SJSA1 (cell line): Measurements from ENCODE around the gene DNM3. TPM values are rescaled to one million over a fixed set of nuclear protein-coding genes. Genes with fewer than 3 reads are reported as not detected.
A peak's percentile ranks its signal among the peaks of the same experiment; 100 is the strongest.

Experiments
- DNase-seq, 2 experiments: peaks; one replicate each; pipeline ENCODE4 v3.0.0-alpha.2; 2015 to 2020; ENCODE audit warnings: low spot score in 2 of 2, low read depth in 1 of 2
- H3K27ac ChIP-seq: fragments of 250-450 bp; sonication (Bioruptor Pico); 2 replicates; pipeline ENCODE4 v1.5.1; 2020; ENCODE audit warnings: mild to moderate bottlenecking, moderate library complexity
- H3K27me3 ChIP-seq: fragments of 250-450 bp; sonication (Bioruptor Pico); replicated peaks from 2 replicates; pipeline ENCODE4 v1.5.1; 2020; ENCODE audit warnings: mild to moderate bottlenecking, moderate library complexity
- H3K36me3 ChIP-seq: fragments of 250-450 bp; sonication (Bioruptor Pico); 2 replicates; pipeline ENCODE4 v1.5.1; 2020; ENCODE audit warnings: mild to moderate bottlenecking
- H3K4me1 ChIP-seq: fragments of 250-450 bp; sonication (Bioruptor Pico); replicated peaks from 2 replicates; pipeline ENCODE4 v1.6.1; 2021; ENCODE audit warnings: mild to moderate bottlenecking
- H3K4me3 ChIP-seq: fragments of 250-450 bp; sonication (Bioruptor Pico); 2 replicates; pipeline ENCODE4 v1.5.1; 2020; ENCODE audit warnings: mild to moderate bottlenecking
- H3K9me3 ChIP-seq: fragments of 250-450 bp; sonication (Bioruptor Pico); replicated peaks from 2 replicates; pipeline ENCODE4 v1.5.1; 2020; ENCODE audit warnings: mild to moderate bottlenecking
- total RNA-seq: library from RNA; depleted of rRNA; stranded (reverse); fragments of >200 nt; shearing (Covaris generic); gene quantifications from 2 replicates; pipeline ENCODE4 v1.2.3, GENCODE V29; 2014

The DNM3 gene
- total RNA-seq, 1 experiment from 2014 or later, result 1.7 TPM

DNA sequence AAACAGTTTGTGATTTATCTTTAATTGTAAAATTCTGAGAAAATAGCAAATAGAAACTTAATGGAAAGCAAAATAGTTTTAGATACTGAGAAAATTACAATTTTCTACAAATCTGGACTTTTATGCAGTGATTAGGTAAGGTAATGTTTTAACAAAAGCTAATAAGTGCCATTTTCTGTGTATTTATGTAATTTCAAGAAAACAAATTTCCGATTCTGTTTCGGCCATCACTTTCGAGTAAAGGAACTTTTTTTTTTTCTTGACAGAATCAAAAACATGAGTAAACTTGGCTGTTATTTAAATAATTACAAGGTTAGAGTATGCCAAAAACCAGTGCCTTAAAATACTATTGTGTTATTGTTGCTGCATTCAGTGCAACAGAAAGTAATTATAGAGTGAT lies 298.8 kb downstream of the DNM3 start:
- H3K9me3 ChIP-seq, result no peaks in the 10 kb centered on the region
- H3K4me1 ChIP-seq, result peaks cover 47% of the 10 kb centered on the region
- H3K27me3 ChIP-seq, result no peaks in the 10 kb centered on the region
- H3K4me3 ChIP-seq, result no peak overlapping the region
- no peak for DNase-seq
- H3K36me3 ChIP-seq, result peaks cover 41% of the 10 kb centered on the region
- peak overlapping the region; percentile 91 for H3K27ac ChIP-seq

- no peak overlapping the region for H3K4me3 ChIP-seq
- peak overlapping the region; percentile 91 for H3K27ac ChIP-seq
- peaks cover 47% of the 10 kb centered on the region for H3K4me1 ChIP-seq
- DNase-seq, result no peak
- H3K27me3 ChIP-seq, result no peaks in the 10 kb centered on the region
- H3K9me3 ChIP-seq, result no peaks in the 10 kb centered on the region
- H3K36me3 ChIP-seq, result peaks cover 41% of the 10 kb centered on the region
These were observed 299.3 kb downstream of the DNM3 start for GRCh38 chr1:172140591-172140990.

- Histone ChIP-seq H3K27me3 (no peaks in the 10 kb centered on the region), H3K36me3 (peaks cover 41% of the 10 kb centered on the region), H3K4me3 (peak overlapping the region; percentile 49), H3K9me3 (no peaks in the 10 kb centered on the region), H3K4me1 (peaks cover 52% of the 10 kb centered on the region), H3K27ac (peak overlapping the region; percentile 91)
- peak in 1 of 2 experiments; percentile 78 for DNase-seq
These were observed 300.1 kb downstream of the DNM3 start for GRCh38 chr1:172141341-172141881.

- peaks cover 41% of the 10 kb centered on the region for H3K36me3 ChIP-seq
- DNase-seq, result peak in 1 of 2 experiments; percentile 40
- H3K4me3 ChIP-seq, result peak overlapping the region; percentile 49
- no peaks in the 10 kb centered on the region for H3K9me3 ChIP-seq
- H3K27ac ChIP-seq, result peak overlapping the region; percentile 91
- peaks cover 50% of the 10 kb centered on the region for H3K4me1 ChIP-seq
- H3K27me3 ChIP-seq, result no peaks in the 10 kb centered on the region
These were observed 301.0 kb downstream of the DNM3 start for GRCh38 chr1:172142324-172142723.

DNA sequence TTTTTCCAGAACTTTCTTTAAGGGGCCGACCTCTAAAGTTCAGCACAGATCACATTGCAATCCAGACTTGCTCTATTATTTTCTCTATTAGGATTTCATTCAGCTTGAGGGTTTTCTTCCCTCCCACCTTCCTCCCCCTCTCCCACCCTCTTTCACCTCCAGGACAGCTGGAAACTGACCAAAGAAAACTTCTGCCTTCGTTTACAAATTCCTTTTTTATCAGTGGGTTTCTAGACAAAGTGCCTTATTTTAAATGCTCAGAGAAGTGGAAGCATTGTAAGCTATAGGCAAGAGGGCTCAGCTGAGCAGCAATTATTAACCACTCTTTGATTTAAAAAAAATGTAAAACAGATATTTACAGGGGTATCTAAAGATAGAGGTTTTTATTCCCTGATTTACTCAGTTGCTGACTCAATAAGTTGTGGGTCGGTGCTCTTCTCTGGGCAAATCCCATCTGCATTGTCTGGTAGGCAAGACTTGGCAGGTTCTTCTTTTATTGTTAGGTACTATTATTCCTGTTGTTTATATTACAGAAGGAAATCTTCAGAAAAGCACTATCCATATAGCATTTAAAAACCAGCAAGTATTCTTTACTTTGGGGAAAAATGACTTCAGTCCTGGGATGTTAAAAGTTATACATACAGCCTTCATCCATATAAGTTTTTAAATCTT lies 302.2 kb downstream of the DNM3 start:
- Histone ChIP-seq H3K4me1 (peaks cover 43% of the 10 kb centered on the region), H3K36me3 (peaks cover 39% of the 10 kb centered on the region), H3K9me3 (no peaks in the 10 kb centered on the region), H3K4me3 (peak overlapping the region; percentile 49), H3K27ac (peak overlapping the region; percentile 91), H3K27me3 (no peaks in the 10 kb centered on the region)
- DNase-seq, result peak; percentile 64 to 83

- Histone ChIP-seq H3K4me3 (peak overlapping the region; percentile 49), H3K9me3 (no peaks in the 10 kb centered on the region), H3K27ac (peak overlapping the region; percentile 91), H3K4me1 (peaks cover 38% of the 10 kb centered on the region), H3K36me3 (peaks cover 29% of the 10 kb centered on the region), H3K27me3 (no peaks in the 10 kb centered on the region)
- peak; percentile 95 to 96 for DNase-seq
These were observed 303.3 kb downstream of the DNM3 start for GRCh38 chr1:172144445-172145061.

- H3K9me3 ChIP-seq, result no peaks in the 10 kb centered on the region
- H3K4me3 ChIP-seq, result peak overlapping the region; percentile 49
- H3K4me1 ChIP-seq, result peaks cover 31% of the 10 kb centered on the region
- no peaks in the 10 kb centered on the region for H3K27me3 ChIP-seq
- peak; percentile 47 to 82 for DNase-seq
- H3K27ac ChIP-seq, result peak overlapping the region; percentile 91
- H3K36me3 ChIP-seq, result peaks cover 22% of the 10 kb centered on the region
These were observed 303.9 kb downstream of the DNM3 start for GRCh38 chr1:172145231-172145651.

- Histone ChIP-seq H3K4me1 (peaks cover 29% of the 10 kb centered on the region), H3K4me3 (peak overlapping the region; percentile 49), H3K27me3 (no peaks in the 10 kb centered on the region), H3K9me3 (no peaks in the 10 kb centered on the region), H3K36me3 (peaks cover 18% of the 10 kb centered on the region), H3K27ac (peak overlapping the region; percentile 91)
- DNase-seq, result no peak
These were observed 304.4 kb downstream of the DNM3 start for GRCh38 chr1:172145656-172146055.

GRCh38 chr1:172146141-172146850 lies 305.0 kb downstream of the DNM3 start:
- H3K27me3 ChIP-seq, result no peaks in the 10 kb centered on the region
- H3K4me1 ChIP-seq, result peaks cover 22% of the 10 kb centered on the region
- no peaks in the 10 kb centered on the region for H3K9me3 ChIP-seq
- no peak overlapping the region for H3K4me3 ChIP-seq
- DNase-seq, result peak in 1 of 2 experiments; percentile 22
- H3K27ac ChIP-seq, result peak overlapping the region; percentile 91
- H3K36me3 ChIP-seq, result peaks cover 11% of the 10 kb centered on the region

GRCh38 chr1:172147541-172147940 lies 306.2 kb downstream of the DNM3 start:
- H3K27me3 ChIP-seq, result no peaks in the 10 kb centered on the region
- H3K27ac ChIP-seq, result no peak overlapping the region
- H3K36me3 ChIP-seq, result no peaks in the 10 kb centered on the region
- no peak for DNase-seq
- peaks cover 22% of the 10 kb centered on the region for H3K4me1 ChIP-seq
- no peak overlapping the region for H3K4me3 ChIP-seq
- H3K9me3 ChIP-seq, result no peaks in the 10 kb centered on the region

DNA sequence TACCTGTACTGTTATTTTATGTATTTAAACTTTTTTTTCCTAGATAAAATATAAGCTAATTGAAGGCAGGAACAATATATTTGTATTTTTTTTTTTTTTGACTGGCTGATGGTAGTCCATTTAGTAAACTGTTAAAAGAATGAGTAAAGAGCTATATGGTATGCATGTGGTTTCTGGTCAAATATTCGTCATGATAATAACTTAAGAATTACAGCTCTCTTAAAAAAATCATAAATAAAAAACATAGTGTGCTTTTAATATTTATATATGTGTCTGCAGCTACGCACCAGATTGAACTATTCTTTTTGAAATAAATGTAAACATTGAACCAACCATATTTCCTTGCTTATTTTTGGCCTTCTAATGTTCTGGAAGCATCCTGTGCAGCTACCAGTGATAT lies 306.9 kb downstream of the DNM3 start:
- no peak for DNase-seq
- H3K4me3 ChIP-seq, result no peak overlapping the region

DNA sequence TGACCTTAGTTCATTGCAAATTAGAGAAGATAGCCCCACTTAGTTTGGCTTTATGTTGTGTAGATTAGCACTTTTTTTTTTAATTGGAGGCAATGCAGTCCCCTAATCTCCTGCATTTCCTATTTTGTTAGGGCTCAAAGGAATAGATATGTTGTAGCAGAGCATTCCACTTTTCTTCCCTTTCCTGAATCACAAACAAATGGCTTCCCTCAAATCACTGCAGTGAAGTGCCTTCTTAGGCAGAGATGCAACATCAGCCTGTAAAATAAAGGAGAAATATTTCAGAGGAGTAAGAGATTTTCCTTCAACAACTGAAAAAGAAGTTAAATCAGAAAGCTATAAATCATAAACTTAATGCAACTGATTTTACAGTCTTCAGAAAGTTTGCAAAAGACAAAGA lies 307.4 kb downstream of the DNM3 start:
- Histone ChIP-seq H3K27ac (no peak overlapping the region), H3K27me3 (no peaks in the 10 kb centered on the region), H3K4me1 (peaks cover 26% of the 10 kb centered on the region), H3K9me3 (no peaks in the 10 kb centered on the region), H3K36me3 (no peaks in the 10 kb centered on the region), H3K4me3 (no peak overlapping the region)
- DNase-seq, result no peak

More for the DNA sequence above, 306.9 kb downstream of the DNM3 start:
- H3K27ac ChIP-seq, result no peak overlapping the region
- H3K27me3 ChIP-seq, result no peaks in the 10 kb centered on the region
- H3K9me3 ChIP-seq, result no peaks in the 10 kb centered on the region
- H3K36me3 ChIP-seq, result no peaks in the 10 kb centered on the region
- H3K4me1 ChIP-seq, result peaks cover 22% of the 10 kb centered on the region

DNA sequence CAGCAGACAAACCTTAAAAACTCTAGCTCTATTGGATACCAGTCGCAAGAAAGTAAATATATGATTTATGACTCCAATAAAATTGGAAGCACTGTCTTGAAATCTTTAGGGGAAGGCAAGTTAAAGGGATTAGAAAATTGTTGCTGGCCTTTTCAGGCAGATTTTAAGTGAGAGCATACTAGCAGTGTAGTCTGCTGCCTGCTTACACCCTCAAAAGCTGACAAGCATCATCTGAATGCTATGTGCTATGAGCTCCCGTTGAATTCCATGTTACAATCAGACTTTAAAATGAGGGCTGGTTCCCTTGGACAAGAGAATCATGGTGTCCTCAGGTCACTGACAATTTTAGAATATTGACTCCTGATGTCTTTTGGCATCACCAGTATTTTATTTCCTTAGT lies 308.0 kb downstream of the DNM3 start:
- no peak for DNase-seq
- Histone ChIP-seq H3K27ac (no peak overlapping the region), H3K4me1 (peaks cover 32% of the 10 kb centered on the region), H3K27me3 (no peaks in the 10 kb centered on the region), H3K36me3 (no peaks in the 10 kb centered on the region), H3K9me3 (no peaks in the 10 kb centered on the region), H3K4me3 (no peak overlapping the region)

DNA sequence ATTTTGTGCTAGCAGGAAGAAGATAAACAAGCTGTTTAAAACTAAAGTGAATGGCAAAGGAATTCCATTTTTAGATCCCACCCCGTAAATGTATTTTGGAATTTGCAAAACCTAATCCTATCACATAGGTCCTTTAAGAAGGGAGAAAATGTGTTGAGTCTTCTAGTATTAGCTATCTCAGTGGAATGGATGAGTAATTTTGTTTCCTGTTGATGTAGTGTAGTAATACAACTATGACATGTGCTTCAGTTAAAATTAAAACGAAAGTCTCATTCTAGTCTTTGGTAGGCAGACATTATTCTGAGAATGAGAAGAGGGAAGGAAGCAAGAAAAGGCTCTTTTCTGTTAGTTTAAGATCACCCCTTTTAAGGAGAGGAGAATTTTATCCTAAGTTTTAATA lies 313.3 kb downstream of the DNM3 start:
- Histone ChIP-seq H3K36me3 (no peaks in the 10 kb centered on the region), H3K27ac (peak overlapping the region; percentile 90), H3K27me3 (no peaks in the 10 kb centered on the region), H3K4me1 (peaks cover 26% of the 10 kb centered on the region), H3K4me3 (no peak overlapping the region), H3K9me3 (no peaks in the 10 kb centered on the region)
- DNase-seq, result peak in 1 of 2 experiments; percentile 86
